Neural cell (in vitro differentiated cells): ENCODE data around the gene MRPL43. TPM values are rescaled to one million over a fixed set of nuclear protein-coding genes. Genes with fewer than 3 reads are reported as not detected.

Experiments used
- H2AFZ ChIP-seq: fragments of 200-600, 300-800 bp; sonication (generic), shearing (Covaris generic); 2 replicates; pipeline ENCODE4 v1.6.0; 2014; ENCODE audit warnings: low read depth, mild to moderate bottlenecking, antibody characterized with exemption, low read length, moderate library complexity
- H3F3A ChIP-seq: fragments of 200-600 bp; shearing (Covaris generic); 2 replicates; pipeline ENCODE4 v1.6.1; 2016; ENCODE audit warnings: mild to moderate bottlenecking, moderate library complexity, mixed read lengths, antibody characterized with exemption, low read length; ENCODE audit not compliant: insufficient read depth, poor library complexity, severe bottlenecking
- H3K27ac ChIP-seq: fragments of 200-600, 300-800 bp; sonication (generic), shearing (Covaris generic); 2 replicates; pipeline ENCODE4 v1.5.1; 2014; ENCODE audit warnings: mild to moderate bottlenecking, low read length, moderate library complexity
- H3K27me3 ChIP-seq: fragments of 300-800, 200-600 bp; sonication (generic), shearing (Covaris generic); 2 replicates; pipeline ENCODE4 v1.6.0; 2014; ENCODE audit warnings: mild to moderate bottlenecking, low read depth, low read length, moderate library complexity; ENCODE audit not compliant: insufficient read depth
- H3K36me3 ChIP-seq: fragments of 300-800, 200-600 bp; sonication (generic), shearing (Covaris generic); 2 replicates; pipeline ENCODE4 v1.5.1; 2014; ENCODE audit warnings: mild to moderate bottlenecking, antibody characterized with exemption, low read length, moderate library complexity; ENCODE audit not compliant: insufficient read depth
- H3K4me2 ChIP-seq: fragments of 300-800, 200-600 bp; sonication (generic), shearing (Covaris generic); 2 replicates; pipeline ENCODE4 v1.6.0; 2014; ENCODE audit warnings: mild to moderate bottlenecking, low read length
- H3K4me3 ChIP-seq: fragments of 300-800, 200-600 bp; sonication (generic), shearing (Covaris generic); 2 replicates; pipeline ENCODE4 v1.5.1; 2014; ENCODE audit warnings: mild to moderate bottlenecking, low read length, moderate library complexity
- H3K79me2 ChIP-seq: fragments of 200-600 bp; shearing (Covaris generic); replicated peaks from 2 replicates; pipeline ENCODE4 v1.6.0; 2014; ENCODE audit warnings: mild to moderate bottlenecking, low read length, moderate library complexity; ENCODE audit not compliant: insufficient read depth
- H3K9ac ChIP-seq: fragments of 300-800, 200-600 bp; sonication (generic), shearing (Covaris generic); 2 replicates; pipeline ENCODE4 v1.6.1; 2016; ENCODE audit warnings: mild to moderate bottlenecking, low read length, mixed read lengths
- H3K9me2 ChIP-seq: fragments of 200-600 bp; shearing (Covaris generic); 2 replicates; pipeline ENCODE4 v1.6.1; 2016; ENCODE audit warnings: mild to moderate bottlenecking, low read length, mixed read lengths; ENCODE audit not compliant: insufficient read depth
- H3K9me3 ChIP-seq: fragments of 200-600, 300-800 bp; sonication (generic), shearing (Covaris generic); 2 replicates; pipeline ENCODE4 v1.6.1; 2016; ENCODE audit warnings: mild to moderate bottlenecking, mixed run types, low read length, moderate library complexity, mixed read lengths
- H4K20me1 ChIP-seq: fragments of 200-600 bp; shearing (Covaris generic); 2 replicates; pipeline ENCODE4 v1.6.1; 2016; ENCODE audit warnings: mild to moderate bottlenecking, mixed run types; ENCODE audit not compliant: insufficient read depth
- CTCF ChIP-seq: fragments of 450-650 bp; IDR thresholded peaks from 2 replicates; pipeline ENCODE4 v1.5.1; 2014; ENCODE audit warnings: antibody characterized with exemption, mild to moderate bottlenecking, moderate library complexity; ENCODE audit not compliant: poor library complexity, severe bottlenecking
- EP300 ChIP-seq: fragments of 450-650 bp; conservative IDR thresholded peaks from 2 replicates; pipeline ENCODE4 v1.6.1; 2014; ENCODE audit warnings: antibody characterized with exemption, mild to moderate bottlenecking, moderate library complexity; ENCODE audit not compliant: poor library complexity, severe bottlenecking
- EZH2 ChIP-seq: fragments of 200-600, 300-800 bp; shearing (Covaris generic), sonication (generic); IDR thresholded peaks from 2 replicates; pipeline ENCODE4 v1.6.1; 2014; ENCODE audit warnings: antibody characterized with exemption, low read length, borderline replicate concordance, mild to moderate bottlenecking; ENCODE audit not compliant: insufficient read depth, poor library complexity, severe bottlenecking
- MXI1 ChIP-seq: fragments of 450-650 bp; conservative IDR thresholded peaks from 2 replicates; pipeline ENCODE4 v1.6.1; 2014; ENCODE audit warnings: antibody characterized with exemption, mild to moderate bottlenecking; ENCODE audit not compliant: poor library complexity, severe bottlenecking
- POLR2AphosphoS5 ChIP-seq: IDR thresholded peaks from 2 replicates; pipeline ENCODE4 v1.6.1; 2012
- RAD21 ChIP-seq: fragments of 450-650 bp; conservative IDR thresholded peaks from 2 replicates; pipeline ENCODE4 v1.6.1; 2014; ENCODE audit warnings: antibody characterized with exemption, mild to moderate bottlenecking, moderate library complexity
- REST ChIP-seq: IDR thresholded peaks from 2 replicates; pipeline ENCODE4 v1.6.1; 2012; ENCODE audit warnings: borderline replicate concordance
- SMC3 ChIP-seq: fragments of 450-650 bp; conservative IDR thresholded peaks from 2 replicates; pipeline ENCODE4 v1.6.1; 2014; ENCODE audit warnings: antibody characterized with exemption, mild to moderate bottlenecking, moderate library complexity; ENCODE audit not compliant: poor library complexity
- TAF1 ChIP-seq: IDR thresholded peaks from 2 replicates; pipeline ENCODE4 v1.6.1; 2012; ENCODE audit warnings: low read depth
- polyA plus RNA-seq: library from polyadenylated mRNA; depleted of rRNA; stranded (reverse); fragments of >200 nt; gene quantifications from 2 replicates; pipeline ENCODE4 v1.2.3, GENCODE V29; 2014

The MRPL43 gene
- polyA plus RNA-seq, 1 donor from 2014 or later, result 121 TPM

GRCh38 chr10:101028446-101029337 is 41.4 kb upstream of the MRPL43 start:
- TF ChIP-seq CTCF (no peak), TAF1 (no peak), EP300 (no peak), SMC3 (no peak), REST (no peak), POLR2AphosphoS5 (no peak), RAD21 (no peak), MXI1 (no peak), EZH2 (no peak)
- H3K9me2 ChIP-seq, result no peaks in the 10 kb centered on the region
- H3K4me2 ChIP-seq, result no peak overlapping the region
- no peaks in the 10 kb centered on the region for H3F3A ChIP-seq
- no peaks in the 10 kb centered on the region for H3K36me3 ChIP-seq
- no peak overlapping the region for H3K4me3 ChIP-seq
- H4K20me1 ChIP-seq, result no peaks in the 10 kb centered on the region
- H3K27me3 ChIP-seq, result peaks cover 46% of the 10 kb centered on the region
- H3K27ac ChIP-seq, result no peak overlapping the region
- no peak overlapping the region for H3K9ac ChIP-seq
- no peak overlapping the region for H2AFZ ChIP-seq
- H3K9me3 ChIP-seq, result no peaks in the 10 kb centered on the region
- no peaks in the 10 kb centered on the region for H3K79me2 ChIP-seq

- H3K36me3 ChIP-seq, result no peaks in the 10 kb centered on the region
- no peaks in the 10 kb centered on the region for H3K9me3 ChIP-seq
- no peak overlapping the region for H3K4me2 ChIP-seq
- no peak overlapping the region for H3K27ac ChIP-seq
- peaks cover 37% of the 10 kb centered on the region for H3K27me3 ChIP-seq
- H3K9me2 ChIP-seq, result no peaks in the 10 kb centered on the region
- H3K4me3 ChIP-seq, result no peak overlapping the region
- no peaks in the 10 kb centered on the region for H3K79me2 ChIP-seq
- no peaks in the 10 kb centered on the region for H4K20me1 ChIP-seq
- H3F3A ChIP-seq, result no peaks in the 10 kb centered on the region
- no peak for TF ChIP-seq POLR2AphosphoS5
- TF ChIP-seq SMC3, result no peak
- no peak for TF ChIP-seq TAF1
- no peak for TF ChIP-seq EP300
- no peak for TF ChIP-seq REST
- no peak for TF ChIP-seq CTCF
- TF ChIP-seq RAD21, result no peak
- no peak for TF ChIP-seq MXI1
- TF ChIP-seq EZH2, result no peak
- H2AFZ ChIP-seq, result no peak overlapping the region
- H3K9ac ChIP-seq, result no peak overlapping the region
These were observed 39.9 kb upstream of the MRPL43 start for GRCh38 chr10:101027106-101027720.
